ENCODE data around the gene LMO7.

LMO7 gene

GRCh38 chr13:75896271-75896670, 260.1 kb downstream of the LMO7 start:
- ATAC-seq = no peak
- DNase-seq = no peak

GRCh38 chr13:75897386-75897785, 261.3 kb downstream of the LMO7 start:
- DNase-seq = no peak
- no peak for ATAC-seq

GRCh38 chr13:75901501-75901900, 265.4 kb downstream of the LMO7 start:
- ATAC-seq = no peak
- DNase-seq = no peak

GRCh38 chr13:75902166-75903104, 266.3 kb downstream of the LMO7 start:
- no peak for DNase-seq
- ATAC-seq = no peak

GRCh38 chr13:75904012-75904411, 267.9 kb downstream of the LMO7 start:
- no peak for ATAC-seq
- DNase-seq = no peak

DNA sequence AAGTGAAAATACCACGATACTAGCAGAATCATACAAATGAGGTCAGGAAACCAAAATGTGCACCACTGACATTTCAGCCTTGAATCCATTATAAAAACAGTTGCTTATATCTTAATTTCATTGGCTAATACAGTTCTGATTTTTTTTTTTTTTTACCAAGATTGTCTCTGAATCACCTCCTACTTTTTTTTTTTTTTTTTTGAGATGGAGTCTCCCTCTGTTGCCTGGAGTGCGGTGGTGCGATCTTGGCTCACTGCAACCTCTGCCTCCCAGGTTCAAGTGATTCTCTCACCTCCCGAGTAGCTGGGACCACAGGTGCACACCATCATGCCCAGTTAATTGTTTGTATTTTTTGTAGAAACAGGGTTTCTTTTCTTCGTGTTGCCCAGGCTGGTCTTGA, 270.2 kb downstream of the LMO7 start:
- ATAC-seq (no peak), DNase-seq (no peak)

DNA sequence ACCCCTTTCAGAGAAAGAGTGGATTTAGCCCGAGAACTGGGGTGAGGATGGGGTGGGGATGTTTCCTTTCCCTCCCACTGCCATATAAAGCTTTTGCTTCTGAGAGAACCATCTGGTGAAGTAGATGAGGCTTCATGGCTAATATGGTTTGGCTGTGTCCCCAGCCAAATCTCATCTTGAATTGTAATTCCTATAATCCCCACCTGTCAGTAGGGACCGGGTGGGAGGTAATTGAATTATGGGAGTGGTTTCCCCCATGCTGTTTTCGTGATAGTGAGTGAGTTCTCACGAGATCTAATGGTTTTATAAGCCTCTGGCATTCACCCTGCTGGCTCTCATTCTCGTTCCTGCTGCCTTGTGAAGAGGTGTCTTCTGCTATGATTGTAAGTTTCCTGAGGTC, 270.9 kb downstream of the LMO7 start:
- no peak for ATAC-seq
- DNase-seq = no peak

GRCh38 chr13:75908141-75908540, 272.0 kb downstream of the LMO7 start:
- DNase-seq = no peak
- no peak for ATAC-seq

Data from stimulated activated naive CD8-positive, alpha-beta T cell treated with anti-CD3 and anti-CD28 coated beads, Interleukin-15, Interleukin-2, amounts not matched to agents 100 U/mL and 50 U/mL, for 24 hours (primary cell).